Measurements from ENCODE around the gene NR2E1.

The NR2E1 gene

DNA sequence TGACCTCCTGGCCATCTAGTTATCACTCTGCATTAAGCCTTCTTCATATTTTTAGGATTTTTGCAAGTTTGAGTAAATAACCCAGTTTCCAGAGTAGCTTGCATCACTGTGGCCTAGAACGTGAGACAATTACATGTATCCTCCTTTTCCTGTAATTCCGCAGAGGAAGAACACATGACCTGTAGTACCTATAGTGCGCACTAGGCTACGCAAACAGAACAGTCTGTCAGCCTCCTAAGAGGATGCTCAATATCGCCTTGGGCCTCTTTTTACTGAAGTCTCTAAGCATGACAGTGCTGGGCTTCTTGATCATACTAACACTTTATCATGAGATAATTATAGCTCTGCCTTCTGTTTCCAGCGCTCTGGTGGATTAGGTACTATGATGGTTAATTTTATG, 20.2 kb upstream of the NR2E1 start:
- Histone ChIP-seq H3K4me3 (no peak overlapping the region), H3K27ac (no peak overlapping the region)

DNA sequence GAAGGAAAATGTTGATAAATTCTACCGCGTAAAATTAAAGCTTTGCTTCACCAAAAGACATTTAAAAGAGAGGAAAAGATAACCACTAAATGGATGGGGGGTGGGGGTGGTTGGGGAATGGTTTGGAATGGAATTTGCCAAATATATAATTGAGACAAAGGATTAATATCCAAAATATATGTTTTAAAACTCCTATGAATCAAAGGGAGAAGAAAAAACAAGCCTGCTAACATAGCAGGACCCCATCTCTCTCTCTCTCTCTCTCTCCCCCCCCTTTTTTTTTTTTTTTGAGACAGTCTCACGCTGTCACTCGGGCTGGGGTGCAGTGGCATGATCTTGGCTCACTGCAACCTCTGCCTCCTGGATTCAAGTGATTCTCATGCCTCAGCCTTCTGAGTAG, 13.4 kb upstream of the NR2E1 start:
- H3K4me3 ChIP-seq, result no peak overlapping the region
- no peak overlapping the region for H3K27ac ChIP-seq

DNA sequence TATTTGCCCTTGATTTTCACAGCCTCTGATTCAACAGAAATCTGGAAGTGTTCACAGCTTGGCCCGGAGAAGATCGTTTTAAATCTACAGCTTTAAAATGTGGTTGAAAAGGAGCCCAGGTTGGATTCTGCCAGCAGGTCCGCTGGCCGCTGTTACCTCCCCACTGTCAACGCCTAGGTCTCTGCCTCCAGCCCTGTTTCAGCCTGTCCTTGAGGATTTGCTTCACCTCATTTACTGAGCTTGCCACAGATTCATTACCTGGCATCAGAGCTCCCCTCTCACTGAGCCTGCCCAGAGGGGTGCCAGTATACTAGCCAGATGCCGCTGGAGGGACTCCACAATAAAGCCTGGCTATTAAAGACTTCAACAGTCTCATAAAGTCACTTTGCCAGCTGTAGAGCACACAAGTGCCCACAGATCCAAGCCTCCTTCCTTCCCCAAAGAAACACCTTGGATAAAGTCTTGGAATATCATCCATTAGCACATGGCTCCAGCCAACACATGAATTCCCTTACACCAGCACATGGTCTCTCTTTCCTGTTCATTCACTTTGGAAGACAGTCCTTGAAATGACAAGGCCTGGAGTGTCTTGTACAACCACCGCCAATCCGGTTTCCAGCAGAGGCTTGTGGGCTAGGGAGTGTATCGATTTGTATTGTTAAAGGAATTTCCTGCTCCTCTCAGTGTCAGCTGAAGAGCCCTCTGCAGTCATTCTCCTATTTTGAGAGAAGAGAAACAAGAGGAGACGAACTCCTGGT, 9.5 kb upstream of the NR2E1 start:
- Histone ChIP-seq H3K4me3 (no peak overlapping the region), H3K27ac (no peak overlapping the region)

DNA sequence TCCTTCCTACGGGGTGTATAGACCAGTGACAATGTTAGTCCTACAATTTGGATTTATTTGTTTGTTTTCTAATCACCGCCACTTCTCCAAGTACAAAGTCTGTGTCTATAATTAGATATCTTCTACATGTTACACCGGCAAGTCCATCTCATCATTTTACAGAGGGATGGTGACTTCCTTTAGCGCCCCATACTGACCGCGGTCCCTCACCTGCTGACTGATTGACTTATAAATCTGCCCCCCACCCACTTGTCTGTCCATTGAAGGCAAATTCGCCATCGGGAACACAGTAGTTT, 8.9 kb upstream of the NR2E1 start:
- no peak overlapping the region for H3K4me3 ChIP-seq
- H3K27ac ChIP-seq, result no peak overlapping the region

DNA sequence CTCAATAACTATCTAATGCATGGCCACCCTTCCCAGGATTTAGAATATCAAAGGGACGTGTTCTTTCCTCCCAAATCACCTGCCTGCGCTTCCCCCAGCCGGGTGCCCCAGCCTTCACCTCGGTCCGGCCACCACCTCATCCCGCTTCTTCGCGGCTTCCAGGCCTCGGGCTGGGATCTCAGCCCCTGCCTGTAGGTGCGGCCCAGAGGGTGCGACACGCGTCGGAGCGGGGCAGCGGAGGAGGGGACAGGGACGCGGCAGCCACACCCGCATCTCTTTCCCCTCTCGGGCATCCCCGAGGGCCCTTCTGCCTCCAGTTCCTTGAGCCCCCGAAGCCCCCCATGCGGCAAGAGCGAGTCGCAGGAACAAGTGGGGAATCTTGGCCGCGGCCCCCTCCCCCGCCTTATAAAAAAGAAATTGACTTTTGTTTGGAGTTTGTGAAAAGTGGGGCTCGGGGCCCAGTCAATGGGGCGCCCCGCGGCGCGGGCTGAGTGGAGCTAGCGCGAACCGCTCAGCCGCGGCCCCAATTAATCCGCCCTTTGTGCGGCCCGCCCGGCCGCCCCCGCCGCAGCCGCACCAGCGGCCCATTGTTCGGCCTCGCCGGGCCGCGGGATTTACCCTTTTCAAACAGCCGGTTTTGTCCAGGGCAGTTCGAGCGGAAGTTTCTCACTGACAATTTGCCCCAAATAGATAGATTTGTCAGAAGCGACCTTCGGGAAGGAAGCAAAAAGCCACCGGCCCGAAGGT, 8.4 kb upstream of the NR2E1 start:
- Histone ChIP-seq H3K27ac (no peak overlapping the region), H3K4me3 (peak overlapping the region in 4 of 7 experiments; percentile 5 to 20 (median 14))

DNA sequence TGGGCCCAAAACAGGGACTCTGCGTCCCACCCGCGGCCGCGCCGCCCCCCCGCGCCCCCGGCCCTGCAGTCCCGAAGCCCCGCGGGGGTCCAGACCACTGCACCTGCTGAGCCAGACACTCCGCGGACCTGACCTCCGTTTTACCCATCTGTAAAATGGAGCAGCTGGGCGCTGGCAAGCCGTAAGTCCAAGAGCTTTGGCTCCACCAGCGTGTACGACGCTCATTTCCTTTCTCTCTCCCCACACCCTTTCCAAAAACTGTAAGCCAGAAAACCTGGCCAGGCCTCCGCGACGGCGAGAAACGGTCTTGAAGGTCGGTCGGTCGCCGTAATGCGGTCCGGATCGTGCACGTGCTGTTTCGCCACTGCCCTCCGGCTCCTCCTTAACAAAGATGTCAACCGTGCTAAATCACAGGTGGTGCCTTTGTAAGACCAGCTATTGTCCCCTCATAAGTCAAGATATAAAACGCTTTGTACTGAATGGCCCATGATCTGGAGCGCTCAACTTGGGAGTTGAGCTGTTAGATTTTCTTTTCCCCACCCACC, 7.8 kb upstream of the NR2E1 start:
- H3K4me3 ChIP-seq, result peak overlapping the region in 4 of 7 experiments; percentile 5 to 20 (median 14)

DNA sequence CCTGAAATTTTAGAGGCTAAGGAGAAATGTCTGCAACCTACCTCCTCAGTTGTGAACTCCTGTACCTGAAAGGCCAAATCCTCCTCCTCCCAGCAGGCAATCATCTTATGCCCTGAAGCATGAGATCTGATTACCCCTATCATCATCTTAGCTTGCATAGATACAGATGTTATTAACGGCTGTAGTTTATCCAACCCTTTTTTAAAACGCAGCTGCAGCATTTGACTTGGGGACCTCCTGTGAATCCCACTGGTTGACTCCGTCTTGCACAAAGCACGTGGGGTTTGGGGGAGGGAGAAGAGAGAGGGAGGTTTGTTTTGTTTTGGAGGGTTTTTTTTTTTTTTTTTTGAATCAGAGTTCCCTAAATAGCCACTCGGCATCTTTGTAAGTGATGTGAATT, 5.8 kb upstream of the NR2E1 start:
- H3K4me3 ChIP-seq, result no peak overlapping the region

More for the DNA sequence above, 7.8 kb upstream of the NR2E1 start:
- H3K27ac ChIP-seq, result no peak overlapping the region

DNA sequence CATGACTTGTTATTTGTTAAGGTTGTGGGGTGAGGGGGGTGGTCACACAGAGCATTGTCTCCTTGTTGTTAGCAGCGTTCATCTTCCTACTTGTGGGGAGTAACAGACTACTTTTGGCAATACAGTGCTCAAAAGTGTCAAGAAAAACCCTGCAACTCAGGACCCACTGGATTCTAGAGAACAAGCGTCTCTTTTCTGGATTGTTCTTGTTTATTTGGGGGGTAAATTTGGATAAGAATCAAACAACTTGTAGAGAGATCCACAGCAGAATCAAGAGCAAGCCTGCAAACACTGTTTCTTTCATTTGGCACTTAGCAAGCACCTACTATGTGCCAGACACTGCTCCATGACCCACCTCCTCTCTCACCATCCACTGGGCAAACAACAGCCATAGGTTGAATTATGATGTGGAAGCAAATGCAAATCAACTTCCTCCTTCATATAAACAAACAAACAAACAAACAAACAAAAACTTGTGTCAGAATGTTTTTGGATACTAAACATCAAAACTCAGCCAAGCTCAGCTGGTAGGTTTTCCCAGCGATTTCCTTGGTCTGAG, 4.0 kb upstream of the NR2E1 start:
- no peak overlapping the region for H3K27ac ChIP-seq
- H3K4me3 ChIP-seq, result no peak overlapping the region

More for the DNA sequence above, 5.8 kb upstream of the NR2E1 start:
- H3K27ac ChIP-seq, result no peak overlapping the region

DNA sequence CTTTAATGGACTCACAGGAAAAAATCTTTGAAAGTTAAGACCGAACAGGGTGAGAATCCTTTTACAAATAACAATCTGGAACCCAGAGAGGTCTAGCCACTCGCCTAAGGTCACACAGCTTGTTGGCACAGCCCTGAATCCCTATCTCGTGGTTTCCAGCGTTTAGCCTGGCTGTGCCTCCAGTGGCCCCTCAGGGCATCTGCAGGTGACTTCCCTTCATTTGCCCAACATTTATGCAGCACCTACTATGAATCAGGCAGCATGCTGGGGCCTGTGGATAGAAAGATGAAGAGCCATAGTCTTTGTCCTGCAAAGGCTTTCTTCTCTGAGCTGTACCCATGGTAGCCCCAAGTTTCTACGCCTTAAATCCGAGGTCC, 2.6 kb upstream of the NR2E1 start:
- Histone ChIP-seq H3K27ac (no peak overlapping the region), H3K4me3 (no peak overlapping the region)

DNA sequence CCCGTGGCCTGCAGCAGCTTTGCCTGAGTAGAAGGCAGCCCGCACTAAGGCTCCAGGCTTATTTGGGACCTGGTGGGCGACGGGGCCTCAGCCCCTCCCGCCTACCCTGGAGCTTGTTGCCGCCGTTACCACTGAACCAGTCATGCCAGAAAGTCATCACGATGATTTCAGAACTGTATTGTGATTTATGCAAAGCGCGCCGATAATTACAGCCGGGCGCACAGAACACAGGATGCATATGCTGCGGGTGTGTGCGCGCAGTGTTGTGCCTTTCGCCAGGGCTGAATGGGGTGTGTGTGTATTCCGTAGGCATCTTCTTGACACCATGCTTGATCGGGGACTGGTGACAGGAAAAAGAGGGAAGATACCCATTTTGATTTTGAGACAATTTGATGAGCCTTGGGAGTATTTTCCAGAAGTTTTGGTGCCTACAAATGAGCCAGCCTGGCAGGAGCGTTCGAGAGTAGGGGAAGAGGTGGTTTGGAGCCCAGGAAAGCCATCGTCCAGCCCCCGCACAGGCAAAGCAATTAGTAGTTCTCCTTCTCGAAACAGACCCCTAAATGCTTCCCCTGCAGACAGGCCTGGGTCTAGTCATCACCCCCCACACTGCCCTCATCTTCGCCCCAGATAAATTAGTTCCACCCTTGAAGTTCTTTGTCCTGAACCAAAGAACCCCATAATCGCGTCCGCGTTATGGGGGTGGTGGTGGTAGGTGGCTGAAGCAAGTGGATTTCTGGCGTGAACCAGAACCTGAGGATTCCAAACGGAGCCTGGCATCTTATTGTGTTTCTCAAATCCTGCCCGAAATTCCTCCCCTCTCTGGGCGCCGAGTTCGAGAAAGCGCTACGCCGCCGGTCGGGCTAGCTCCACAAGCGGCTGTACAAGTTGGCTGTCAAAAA, 1.9 kb upstream of the NR2E1 start:
- H3K27ac ChIP-seq, result no peak overlapping the region
- H3K4me3 ChIP-seq, result no peak overlapping the region

DNA sequence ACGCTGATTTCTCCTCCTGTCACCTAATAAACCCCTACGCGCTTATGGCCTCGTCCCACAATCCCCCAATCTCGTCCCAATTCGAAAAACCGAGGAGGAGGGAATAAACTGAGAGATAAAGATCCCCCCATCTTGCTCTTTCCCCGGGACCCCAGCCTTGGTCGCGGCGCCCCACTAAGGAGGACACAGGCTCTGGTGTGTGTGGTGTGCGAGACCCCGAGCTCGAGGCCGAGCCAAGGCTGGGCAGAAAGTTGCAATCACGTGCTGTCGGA, 1.3 kb upstream of the NR2E1 start:
- H3K4me3 ChIP-seq, result no peak overlapping the region
- no peak overlapping the region for H3K27ac ChIP-seq

DNA sequence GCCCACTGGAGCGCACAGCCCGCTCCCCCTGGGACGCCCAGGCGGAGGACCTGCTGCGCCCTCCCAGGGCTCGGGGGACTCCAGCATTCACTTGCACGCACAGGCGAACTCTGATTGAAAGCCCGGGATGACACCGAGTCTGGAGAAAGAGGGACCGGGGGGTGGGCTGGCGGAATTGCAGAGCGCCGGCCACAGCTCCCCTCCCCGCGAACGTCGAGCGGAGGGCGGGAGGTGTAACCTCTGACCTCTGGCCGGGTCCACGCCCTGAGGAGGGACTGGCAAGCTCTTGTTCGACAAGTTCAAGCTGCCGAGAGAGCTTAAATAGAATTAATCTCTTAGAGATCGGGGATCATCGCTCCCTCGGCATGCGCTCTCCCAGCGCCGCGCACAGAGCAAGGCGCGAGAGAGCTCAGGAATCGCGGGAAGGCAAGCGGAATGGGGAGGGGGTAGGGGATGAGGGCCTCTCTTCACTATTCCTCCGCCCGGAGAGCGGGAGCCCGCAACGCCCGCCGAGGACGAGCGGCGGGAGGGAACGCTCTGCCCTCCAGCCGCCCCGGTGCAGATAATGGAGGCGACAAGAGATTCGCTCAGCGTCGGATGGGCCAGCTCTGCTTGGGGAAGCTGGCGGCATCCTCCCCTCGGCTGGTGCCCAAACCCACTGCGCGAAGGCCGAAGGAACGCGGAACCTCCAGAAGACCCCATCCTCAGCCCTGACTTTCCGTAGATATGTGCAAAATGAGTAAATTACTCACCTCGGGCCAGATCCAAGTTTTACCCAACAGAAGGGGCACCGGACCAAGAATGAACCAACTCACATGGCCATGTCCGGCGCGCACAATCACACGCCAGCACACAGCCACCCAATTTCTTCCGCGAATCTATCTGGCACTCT, 761 bp upstream of the NR2E1 start:
- Histone ChIP-seq H3K27ac (no peak overlapping the region), H3K4me3 (peak overlapping the region in 2 of 7 experiments; percentile 8 to 39)

DNA sequence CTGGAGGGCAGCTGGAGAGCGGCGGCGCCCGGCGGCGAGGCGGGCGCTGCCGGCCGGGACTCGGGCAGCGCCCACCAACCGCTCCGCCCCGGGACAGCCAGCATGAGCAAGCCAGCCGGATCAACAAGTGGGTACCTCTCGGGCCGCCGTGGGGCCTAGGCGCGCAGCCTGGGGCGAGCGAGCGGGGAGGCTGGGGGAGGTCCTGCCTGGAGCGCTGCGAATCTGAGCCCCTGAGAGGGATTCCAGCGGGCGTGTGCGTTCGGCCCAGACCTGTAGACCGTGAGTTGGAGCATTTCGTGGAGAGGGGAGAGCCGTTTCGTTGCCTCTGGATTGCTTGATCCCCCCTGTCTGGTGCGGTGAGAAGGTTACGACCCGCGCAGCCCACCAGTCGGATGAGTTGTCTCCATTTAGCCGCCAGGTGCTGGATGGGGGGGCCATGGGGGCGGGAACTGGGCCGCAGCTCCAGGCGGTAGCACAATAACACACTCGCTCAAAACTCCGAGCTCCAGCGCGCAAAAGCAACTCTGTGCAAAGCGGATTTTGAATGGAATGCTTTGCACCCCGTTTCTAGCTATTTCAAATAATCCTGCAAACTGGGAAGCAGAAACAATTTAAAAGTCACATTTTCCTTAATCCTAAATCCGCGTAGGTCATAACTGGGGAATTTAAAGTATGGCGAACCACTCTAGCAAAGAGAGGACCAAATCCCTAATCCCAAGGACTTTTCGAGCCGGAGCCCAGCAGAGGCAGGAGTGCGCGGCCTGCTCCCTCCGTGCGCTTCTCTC, 1.0 kb downstream of the NR2E1 start:
- Histone ChIP-seq H3K4me3 (peak overlapping the region in 1 of 7 experiments; percentile 39), H3K27ac (no peak overlapping the region)

DNA sequence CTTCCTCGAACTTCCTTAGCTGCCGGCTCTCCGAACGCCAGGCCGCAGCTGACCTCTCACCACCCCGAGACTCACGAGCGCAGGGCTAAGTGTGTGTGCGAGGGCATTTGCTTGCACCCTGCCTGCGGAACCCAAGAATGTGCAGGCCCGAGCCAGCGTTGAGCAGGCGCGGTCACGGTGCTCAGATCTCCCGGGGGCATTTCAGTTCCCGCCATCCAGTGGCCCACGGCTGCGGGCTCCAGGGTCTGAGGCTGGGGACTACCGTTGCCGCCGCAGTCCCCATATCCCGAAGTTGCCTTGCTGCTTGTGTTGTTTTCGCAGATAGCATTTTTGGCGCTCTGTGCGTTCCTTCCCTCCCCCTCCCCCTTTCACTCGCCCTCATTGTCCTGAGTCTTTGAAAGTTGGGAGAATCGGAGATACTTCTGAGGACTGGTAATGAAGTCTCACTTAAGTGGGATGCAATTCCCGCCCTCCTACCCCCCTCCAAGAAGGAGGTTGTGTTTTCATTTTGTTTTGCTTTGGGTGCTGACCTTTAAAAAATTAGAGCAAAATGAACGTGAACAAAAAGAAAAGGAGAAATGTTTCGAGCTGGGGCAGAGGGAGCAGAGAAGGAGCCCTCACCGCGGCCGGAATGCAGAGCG, 1.7 kb downstream of the NR2E1 start:
- H3K27ac ChIP-seq, result no peak overlapping the region

DNA sequence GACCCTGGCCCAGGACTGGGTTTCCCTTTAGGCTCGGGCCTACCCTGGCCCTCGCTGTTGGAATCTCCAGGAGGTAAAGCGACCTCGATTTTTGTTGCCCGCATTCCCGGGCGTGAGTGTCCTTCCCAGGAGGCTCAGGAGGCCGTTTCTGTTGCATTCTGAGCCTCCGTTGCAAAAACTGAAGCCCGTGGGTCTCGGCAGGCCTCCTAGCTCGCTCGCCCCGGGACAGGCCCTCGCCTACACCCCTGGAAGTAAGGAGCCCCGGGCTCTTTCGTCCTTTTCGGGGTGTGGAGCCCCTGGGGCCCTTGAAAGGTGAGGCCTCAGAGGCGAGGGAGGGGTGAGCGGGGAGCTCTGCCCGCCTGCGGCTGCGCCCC, 2.3 kb downstream of the NR2E1 start:
- no peak overlapping the region for H3K27ac ChIP-seq
- peak overlapping the region in 2 of 7 experiments; percentile 14 to 19 for H3K4me3 ChIP-seq

More for the DNA sequence above, 1.7 kb downstream of the NR2E1 start:
- peak overlapping the region in 1 of 7 experiments; percentile 39 for H3K4me3 ChIP-seq

DNA sequence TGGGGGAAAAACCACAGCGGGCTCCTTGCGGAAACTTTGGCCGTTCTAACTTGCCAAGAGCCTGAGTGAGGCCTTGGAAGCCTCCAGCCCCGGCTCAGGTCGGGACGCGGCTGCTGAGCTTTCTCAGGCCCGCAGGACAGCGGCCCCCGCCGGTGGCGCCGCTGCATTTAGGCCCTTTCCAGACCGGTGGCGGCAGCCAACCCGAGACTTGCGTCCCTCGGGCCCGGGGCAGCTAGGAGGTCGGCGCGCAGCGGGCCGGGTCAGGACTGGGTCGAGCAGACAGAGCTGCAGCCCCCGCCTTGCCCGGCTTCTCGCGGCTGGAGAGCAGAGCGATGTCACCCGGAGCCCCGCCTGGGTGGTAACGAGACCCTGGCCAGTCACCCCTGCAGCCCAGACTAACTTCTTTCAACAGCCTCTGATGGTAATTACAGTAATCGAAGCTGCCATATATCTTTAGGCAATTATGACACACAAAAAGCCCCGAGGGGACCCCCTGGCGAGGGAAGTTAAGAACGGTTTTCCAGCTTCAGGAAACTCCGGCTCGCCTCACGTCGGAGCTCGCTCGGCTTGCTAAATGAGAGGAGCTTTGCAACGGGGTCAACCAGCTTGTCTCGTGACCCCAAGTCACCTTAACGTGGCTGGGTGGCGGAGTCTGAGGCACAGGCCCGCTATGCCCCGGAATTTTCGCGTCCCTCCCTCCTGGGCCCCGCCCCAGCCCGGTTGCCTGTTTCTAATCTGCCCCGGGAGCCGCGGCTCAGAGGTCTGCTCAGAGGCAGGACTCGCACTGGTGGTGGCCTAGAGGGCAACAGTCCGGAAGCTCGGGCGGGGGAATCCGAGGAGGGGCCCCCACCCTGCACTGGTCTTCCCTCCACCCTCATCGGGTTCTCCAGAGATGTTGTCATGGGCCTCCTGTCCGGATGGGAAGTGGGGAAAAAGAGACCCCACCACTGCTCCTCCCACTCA, 3.0 kb downstream of the NR2E1 start:
- no peak overlapping the region for H3K27ac ChIP-seq
- peak overlapping the region in 2 of 7 experiments; percentile 14 to 19 for H3K4me3 ChIP-seq

All from skin epidermis (tissue), 12 donors.